Mucosa of descending colon (tissue), 3 donors: ENCODE results near the gene PRSS8. TPM values are rescaled to one million over a fixed set of nuclear protein-coding genes. Genes with fewer than 3 reads are reported as not detected.
"Not testable (repeated sequence)": the region's sequence is repeated elsewhere in the genome, so short reads cannot be mapped to it uniquely, and the experiment has no call there.

Source experiments
- ATAC-seq: fragments of 200-7000 bp; cut with Tn5 transposase; one replicate; pipeline ENCODE4 v1.9.1; 2020; ENCODE audit warnings: mild to moderate bottlenecking, moderate library complexity
- DNase-seq, 3 donors: peaks; one replicate each; pipeline ENCODE4 v3.0.0-alpha.2; 2020
- H3K36me3 ChIP-seq: fragments of 200-600 bp; one replicate; pipeline ENCODE4 v1.8.0; 2021; ENCODE audit warnings: low read depth, mild to moderate bottlenecking
- H3K4me1 ChIP-seq: fragments of 200-600 bp; one replicate; pipeline ENCODE4 v1.8.0; 2021; ENCODE audit warnings: low read depth, mild to moderate bottlenecking
- H3K4me3 ChIP-seq: fragments of 200-600 bp; one replicate; pipeline ENCODE4 v1.8.0; 2021; ENCODE audit warnings: mild to moderate bottlenecking
- H3K9me3 ChIP-seq: fragments of 200-600 bp; one replicate; pipeline ENCODE4 v1.8.0; 2021; ENCODE audit warnings: mild to moderate bottlenecking
- intact Hi-C, 2 donors: fragments of 100-400 bp; cut with DNase I in 1 of 2; cut with micrococcal nuclease in 1 of 2; formaldehyde crosslinking; loops; one replicate each; pipeline versions ENCODE4 v1.11.0 to v1.11.1; 2022; cut with DNase I, micrococcal nuclease
- total RNA-seq, 3 donors: library from RNA; stranded (reverse); fragmentation: NEBNext Ultra II Directional in 2 of 3; extraction: Animal tissue kit (Norgen Biotek cat#: 25700) in 2 of 3; gene quantifications; one replicate each; pipeline versions ENCODE4 v1.2.1 to v1.2.4, GENCODE V29; 2021 to 2023
- TF ChIP-seq, protein P1 (sequence below): fragments of 200-600 bp; IDR thresholded peaks from one replicate; pipeline ENCODE4 v1.8.0; 2022; ENCODE audit warnings: antibody characterized with exemption, mild to moderate bottlenecking
- donor health status: DM: no; HTN: no; CAD: no; lungs with moderate emphysema.
- donor health status: DM: no; HTN: no; CAD: no.
- donor health status: DM: no; HTN: yes; CAD: no.

PRSS8 gene
- total RNA-seq, 3 donors from 2014 or later, result 163 to 482 (median 422) TPM

DNA sequence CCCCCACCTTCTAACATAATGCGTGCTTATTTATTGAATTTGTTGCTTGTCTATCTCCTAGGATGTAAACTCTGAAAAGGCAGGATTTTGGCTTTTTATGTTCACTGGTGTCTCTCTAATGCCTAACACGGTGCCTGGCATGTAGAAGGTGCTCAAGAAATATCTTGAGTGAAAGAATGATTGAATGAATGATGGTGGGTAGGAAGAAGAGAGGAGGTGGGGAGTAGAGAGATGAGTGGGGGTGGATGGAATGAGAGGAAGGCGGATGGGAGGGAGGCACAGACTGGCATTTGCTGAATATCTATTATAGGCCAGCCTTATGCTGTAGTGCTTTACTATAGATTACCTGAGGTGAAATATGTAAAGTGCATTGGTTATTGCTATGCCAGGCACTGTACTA, 12.0 kb upstream of the PRSS8 start:
- Histone ChIP-seq H3K4me1 (no peaks in the 10 kb centered on the region), H3K36me3 (no peaks in the 10 kb centered on the region), H3K9me3 (no peaks in the 10 kb centered on the region), H3K4me3 (no peak overlapping the region)
- TF ChIP-seq, protein P1, sequence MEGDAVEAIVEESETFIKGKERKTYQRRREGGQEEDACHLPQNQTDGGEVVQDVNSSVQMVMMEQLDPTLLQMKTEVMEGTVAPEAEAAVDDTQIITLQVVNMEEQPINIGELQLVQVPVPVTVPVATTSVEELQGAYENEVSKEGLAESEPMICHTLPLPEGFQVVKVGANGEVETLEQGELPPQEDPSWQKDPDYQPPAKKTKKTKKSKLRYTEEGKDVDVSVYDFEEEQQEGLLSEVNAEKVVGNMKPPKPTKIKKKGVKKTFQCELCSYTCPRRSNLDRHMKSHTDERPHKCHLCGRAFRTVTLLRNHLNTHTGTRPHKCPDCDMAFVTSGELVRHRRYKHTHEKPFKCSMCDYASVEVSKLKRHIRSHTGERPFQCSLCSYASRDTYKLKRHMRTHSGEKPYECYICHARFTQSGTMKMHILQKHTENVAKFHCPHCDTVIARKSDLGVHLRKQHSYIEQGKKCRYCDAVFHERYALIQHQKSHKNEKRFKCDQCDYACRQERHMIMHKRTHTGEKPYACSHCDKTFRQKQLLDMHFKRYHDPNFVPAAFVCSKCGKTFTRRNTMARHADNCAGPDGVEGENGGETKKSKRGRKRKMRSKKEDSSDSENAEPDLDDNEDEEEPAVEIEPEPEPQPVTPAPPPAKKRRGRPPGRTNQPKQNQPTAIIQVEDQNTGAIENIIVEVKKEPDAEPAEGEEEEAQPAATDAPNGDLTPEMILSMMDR, result no peak
- ATAC-seq, result no peak
- no peak for DNase-seq
- intact Hi-C loops, result loop anchor here in 1 of 2 donors (10.0 kb wide), 1 partner anchor 163 kb away; the partner anchor contains the start of gene HSD3B7

DNA sequence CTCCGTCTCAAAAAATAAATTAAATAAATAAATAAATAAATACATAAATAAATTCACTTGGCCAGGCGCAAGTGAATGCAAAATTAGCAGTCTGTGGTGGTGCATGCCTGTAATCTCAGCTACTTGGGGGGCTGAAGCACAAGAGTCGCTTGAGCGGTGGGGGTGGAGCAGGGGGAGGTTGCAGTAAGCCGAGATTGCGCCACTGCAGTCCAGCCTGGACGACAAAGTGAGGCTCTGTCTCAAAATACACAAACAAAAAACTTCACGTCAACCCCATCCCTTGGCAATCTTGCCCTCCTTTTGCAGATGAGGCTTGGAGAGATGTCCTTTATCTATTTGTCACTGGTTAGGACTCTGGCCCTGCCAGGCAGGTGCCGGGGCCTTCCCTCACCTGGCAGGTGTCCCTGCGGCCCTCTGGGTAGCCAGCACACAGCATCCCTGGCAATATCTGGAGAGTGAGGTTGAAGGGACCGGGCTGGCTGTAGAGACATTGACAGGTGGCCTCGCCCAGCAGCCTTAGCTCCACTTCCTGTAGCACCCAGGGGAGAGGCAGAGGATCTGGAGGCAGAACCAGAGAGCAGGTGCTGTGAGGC, 10.0 kb upstream of the PRSS8 start:
- DNase-seq, result peak in 1 of 3 donors; percentile 34
- TF ChIP-seq, protein P1, result no peak
- no peaks in the 10 kb centered on the region for H3K9me3 ChIP-seq
- H3K4me1 ChIP-seq, result peaks cover 14% of the 10 kb centered on the region
- intact Hi-C loops, result loop anchor here in 1 of 2 donors (10.0 kb wide), 1 partner anchor 161 kb away; the partner anchor contains the start of gene HSD3B7
- peaks cover 3% of the 10 kb centered on the region for H3K36me3 ChIP-seq
- ATAC-seq, result no peak
- no peak overlapping the region for H3K4me3 ChIP-seq

DNA sequence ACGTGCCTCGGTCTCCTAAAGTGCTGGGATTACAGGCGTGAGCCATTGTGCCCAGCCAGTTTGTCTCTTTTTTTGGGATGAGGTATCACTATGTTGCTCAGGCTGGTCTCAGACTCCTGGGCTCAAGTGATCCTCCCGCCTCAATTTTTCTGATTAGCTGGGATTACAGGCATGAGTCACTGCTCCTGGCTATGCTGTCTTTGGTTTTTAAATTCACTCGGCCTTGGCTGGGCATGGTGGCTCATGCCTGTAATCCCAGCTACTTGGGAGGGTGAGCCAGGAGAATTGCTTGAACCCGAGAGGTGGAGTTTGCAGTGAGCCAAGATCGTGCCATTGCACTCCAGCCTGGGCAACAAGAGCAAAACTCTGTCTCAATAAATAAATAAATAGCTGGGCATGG, 8.9 kb upstream of the PRSS8 start:
- H3K9me3 ChIP-seq, result not testable (repeated sequence)

DNA sequence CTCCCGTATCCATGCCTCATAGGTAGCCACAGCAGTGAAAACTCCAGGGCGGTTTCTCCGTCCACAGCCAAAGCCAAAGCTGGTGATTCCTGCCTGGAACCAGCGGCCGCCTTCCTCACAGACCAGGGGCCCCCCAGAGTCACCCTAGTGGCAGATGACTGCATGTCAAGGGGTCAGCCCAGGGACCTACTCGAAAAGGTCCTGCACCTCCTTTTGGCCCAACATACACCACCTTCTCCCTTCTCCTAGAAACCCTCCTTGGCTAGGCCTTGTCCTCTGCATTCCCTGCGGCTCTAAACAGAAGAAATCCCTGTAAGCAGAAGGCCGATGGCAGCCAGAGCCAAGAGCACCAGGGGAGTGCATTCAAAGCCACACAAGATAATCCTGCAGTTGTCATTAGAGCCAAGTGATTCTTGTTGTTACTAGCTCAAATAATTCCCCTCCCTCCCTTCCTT, 8.2 kb upstream of the PRSS8 start:
- Histone ChIP-seq H3K4me3 (no peak overlapping the region), H3K9me3 (no peaks in the 10 kb centered on the region), H3K36me3 (peaks cover 3% of the 10 kb centered on the region), H3K4me1 (peaks cover 29% of the 10 kb centered on the region)
- intact Hi-C loops, result loop anchor here in 1 of 2 donors (10.0 kb wide), 1 partner anchor 159 kb away; the partner anchor contains the start of gene HSD3B7
- DNase-seq, result peak in 1 of 3 donors; percentile 41
- ATAC-seq, result no peak
- TF ChIP-seq, protein P1, result no peak

More for the DNA sequence above, 8.9 kb upstream of the PRSS8 start:
- not testable (repeated sequence) for DNase-seq, H3K4me3 ChIP-seq, ATAC-seq, H3K36me3 ChIP-seq
- intact Hi-C loops, result loop anchor here in 1 of 2 donors (10.0 kb wide), 1 partner anchor 160 kb away; the partner anchor contains the start of gene HSD3B7
- H3K4me1 ChIP-seq, result peaks cover 22% of the 10 kb centered on the region

DNA sequence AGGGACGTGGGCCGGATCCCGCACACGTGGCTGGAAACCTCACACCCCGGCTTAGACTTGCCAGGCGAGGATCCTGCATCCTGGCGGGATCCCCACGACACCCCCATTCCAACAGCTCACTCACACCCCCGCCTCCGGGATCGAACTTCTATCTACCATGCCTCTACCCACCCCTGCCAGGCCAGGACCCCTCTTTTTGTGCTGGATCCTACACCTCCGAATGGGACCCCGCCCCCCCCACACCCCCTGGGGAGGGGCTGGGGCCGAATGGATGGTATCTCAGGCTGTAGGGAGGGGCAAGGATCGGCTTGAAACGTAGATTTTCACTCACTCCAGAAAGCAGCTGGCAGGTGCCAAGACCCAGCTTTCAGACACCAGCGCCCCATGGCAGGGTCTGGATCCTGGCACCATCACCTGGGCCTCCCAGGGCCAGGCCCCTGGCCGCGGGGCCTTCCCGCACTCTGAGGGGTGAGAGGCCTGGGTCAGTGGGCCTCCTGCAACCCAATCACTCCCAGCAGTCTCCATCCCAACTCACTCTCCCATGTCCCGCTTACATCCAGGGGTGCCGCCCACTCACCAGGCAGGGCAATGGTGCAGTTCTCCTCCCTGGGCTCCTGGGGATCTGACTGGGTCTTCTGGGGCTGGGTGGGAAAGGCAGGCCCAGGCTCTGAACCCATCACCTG, 7.6 kb upstream of the PRSS8 start:
- H3K4me1 ChIP-seq, result peaks cover 29% of the 10 kb centered on the region
- H3K4me3 ChIP-seq, result no peak overlapping the region
- ATAC-seq, result no peak
- peaks cover 3% of the 10 kb centered on the region for H3K36me3 ChIP-seq
- TF ChIP-seq, protein P1, result no peak
- intact Hi-C loops, result loop anchor here in 1 of 2 donors (10.0 kb wide), 1 partner anchor 158 kb away; the partner anchor contains the start of gene HSD3B7
- H3K9me3 ChIP-seq, result no peaks in the 10 kb centered on the region
- DNase-seq, result peak; percentile 57 to 72 (median 62)
